Stimulated activated CD4-positive, alpha-beta T cell treated with anti-CD3 and anti-CD28 coated beads, Interleukin-12 subunit alpha, Interleukin-12 subunit beta, amount 100 ng/mL, for 24 hours (primary cell): ENCODE data around the gene TBC1D12.
"Not testable (repeated sequence)": the region's sequence is repeated elsewhere in the genome, so short reads cannot be mapped to it uniquely, and the experiment has no call there.

ENCODE experiments used
- DNase-seq, 2 experiments: peaks; one replicate each; pipeline ENCODE4 v3.0.0-alpha.2; 2020; ENCODE audit warnings: low read depth in 2 of 2

Gene TBC1D12

GRCh38 chr10:94545391-94546048 lies 143.2 kb downstream of the TBC1D12 start, which contains the start of gene HELLS:
HELLS (plus strand) TSS chr10:94545788; CDS start chr10:94545922, 134 bp downstream.
- peak; percentile 60 to 68 for DNase-seq

GRCh38 chr10:94546049-94546900 lies 143.9 kb downstream of the TBC1D12 start:
- no peak for DNase-seq

- no peak for DNase-seq
These were observed 144.5 kb downstream of the TBC1D12 start for GRCh38 chr10:94546901-94547185.

GRCh38 chr10:94549221-94549620 lies 146.9 kb downstream of the TBC1D12 start:
- DNase-seq, result no peak

GRCh38 chr10:94567714-94568307 lies 165.5 kb downstream of the TBC1D12 start:
- not testable (repeated sequence) for DNase-seq

GRCh38 chr10:94571081-94571480 lies 168.7 kb downstream of the TBC1D12 start:
- DNase-seq, result no peak

GRCh38 chr10:94571528-94571927 lies 169.2 kb downstream of the TBC1D12 start:
- no peak for DNase-seq

GRCh38 chr10:94578790-94579189 lies 176.4 kb downstream of the TBC1D12 start:
- no peak for DNase-seq

GRCh38 chr10:94583124-94583523 lies 180.8 kb downstream of the TBC1D12 start:
- DNase-seq, result no peak
